WTC11 (cell line): ENCODE results near the gene RUBCN. TPM values are rescaled to one million over a fixed set of nuclear protein-coding genes. Genes with fewer than 3 reads are reported as not detected.

Experiments used
- CBFB ChIP-seq: sonication (generic); formaldehyde crosslinking; IDR thresholded peaks from 2 replicates; pipeline ENCODE4 v1.8.1; 2022; ENCODE audit warnings: mild to moderate bottlenecking, low read depth, missing genetic modification reagents
- CREM ChIP-seq: sonication (generic); formaldehyde crosslinking; IDR thresholded peaks from 2 replicates; pipeline ENCODE4 v1.8.1; 2022; ENCODE audit warnings: mild to moderate bottlenecking, missing genetic modification reagents, moderate library complexity
- E2F1 ChIP-seq: sonication (generic); formaldehyde crosslinking; IDR thresholded peaks from 2 replicates; pipeline ENCODE4 v1.8.0; 2022; ENCODE audit warnings: mild to moderate bottlenecking, missing genetic modification reagents
- ETV6 ChIP-seq: sonication (generic); formaldehyde crosslinking; IDR thresholded peaks from 2 replicates; pipeline ENCODE4 v1.8.1; 2022; ENCODE audit warnings: mild to moderate bottlenecking, missing genetic modification reagents
- FOXJ3 ChIP-seq: sonication (generic); formaldehyde crosslinking; IDR thresholded peaks from 2 replicates; pipeline ENCODE4 v1.9.0; 2021; ENCODE audit warnings: missing genetic modification reagents, mild to moderate bottlenecking, borderline replicate concordance
- FOXP1 ChIP-seq: sonication (generic); formaldehyde crosslinking; IDR thresholded peaks from 2 replicates; pipeline ENCODE4 v1.8.0; 2022; ENCODE audit warnings: missing genetic modification reagents, mild to moderate bottlenecking, moderate library complexity, borderline replicate concordance
- HMGA2 ChIP-seq: fragments of 250-450 bp; sonication (Bioruptor Pico); IDR thresholded peaks from 2 replicates; pipeline ENCODE4 v1.4.0; 2021; ENCODE audit warnings: mild to moderate bottlenecking, moderate library complexity
- IRF2 ChIP-seq: sonication (generic); formaldehyde crosslinking; IDR thresholded peaks from 2 replicates; pipeline ENCODE4 v1.8.0; 2022; ENCODE audit warnings: low read depth, missing genetic modification reagents, borderline replicate concordance
- KAT7 ChIP-seq: sonication (generic); formaldehyde crosslinking; IDR thresholded peaks from 2 replicates; pipeline ENCODE4 v1.8.1; 2023; ENCODE audit warnings: missing genetic modification reagents, mild to moderate bottlenecking, borderline replicate concordance
- NFATC4 ChIP-seq: fragments of 250-450 bp; sonication (Bioruptor Pico); IDR thresholded peaks from 2 replicates; pipeline ENCODE4 v1.9.0; 2021; ENCODE audit warnings: mild to moderate bottlenecking
- NFE2L1 ChIP-seq: sonication (generic); formaldehyde crosslinking; IDR thresholded peaks from 2 replicates; pipeline ENCODE4 v1.8.1; 2023; ENCODE audit warnings: missing genetic modification reagents
- PREB ChIP-seq: sonication (generic); formaldehyde crosslinking; IDR thresholded peaks from 2 replicates; pipeline ENCODE4 v1.8.1; 2022; ENCODE audit warnings: mild to moderate bottlenecking, missing genetic modification reagents, moderate library complexity, borderline replicate concordance
- PRRX2 ChIP-seq: fragments of 250-450 bp; sonication (Bioruptor Pico); IDR thresholded peaks from 2 replicates; pipeline ENCODE4 v1.8.0; 2021; ENCODE audit warnings: mild to moderate bottlenecking
- RORB ChIP-seq: fragments of 250-450 bp; sonication (Bioruptor Pico); IDR thresholded peaks from 2 replicates; pipeline ENCODE4 v1.9.0; 2021; ENCODE audit warnings: mild to moderate bottlenecking
- TEAD4 ChIP-seq: sonication (generic); formaldehyde crosslinking; IDR thresholded peaks from 2 replicates; pipeline ENCODE4 v1.8.0; 2022; ENCODE audit warnings: mild to moderate bottlenecking, missing genetic modification reagents
- ZNF138 ChIP-seq: sonication (generic); formaldehyde crosslinking; conservative IDR thresholded peaks from 2 replicates; pipeline ENCODE4 v1.8.1; 2022; ENCODE audit warnings: mild to moderate bottlenecking, moderate library complexity, missing genetic modification reagents
- ZNF317 ChIP-seq: sonication (generic); formaldehyde crosslinking; IDR thresholded peaks from 2 replicates; pipeline ENCODE4 v1.8.1; 2023; ENCODE audit warnings: low read depth, mild to moderate bottlenecking, moderate library complexity, missing genetic modification reagents, borderline replicate concordance
- ZNF416 ChIP-seq: fragments of 250-450 bp; sonication (Bioruptor Pico); IDR thresholded peaks from 2 replicates; pipeline ENCODE4 v1.9.0; 2021; ENCODE audit warnings: mild to moderate bottlenecking, inconsistent platforms
- ZNF423 ChIP-seq: fragments of 250-450 bp; sonication (Bioruptor Pico); IDR thresholded peaks from 2 replicates; pipeline ENCODE4 v2.1.2; 2022; ENCODE audit warnings: mild to moderate bottlenecking, moderate library complexity
- total RNA-seq: library from RNA; stranded (reverse); gene quantifications from 3 replicates; pipeline ENCODE4 v1.2.3, GENCODE V29; 2021
- TF ChIP-seq, protein P1 (sequence below): sonication (generic); formaldehyde crosslinking; IDR thresholded peaks from 2 replicates; pipeline ENCODE4 v1.8.1; 2022; ENCODE audit warnings: missing genetic modification reagents, borderline replicate concordance
- TF ChIP-seq, protein P2 (sequence below): sonication (generic); formaldehyde crosslinking; IDR thresholded peaks from 2 replicates; pipeline ENCODE4 v1.8.0; 2023; ENCODE audit warnings: missing genetic modification reagents
- TF ChIP-seq, protein P3 (sequence below): sonication (generic); formaldehyde crosslinking; conservative IDR thresholded peaks from 2 replicates; pipeline ENCODE4 v1.8.1; 2023; ENCODE audit warnings: mild to moderate bottlenecking, low read depth, missing genetic modification reagents, moderate library complexity
- TF ChIP-seq, protein P4 (sequence below): fragments of 250-450 bp; sonication (Bioruptor Pico); IDR thresholded peaks from 2 replicates; pipeline ENCODE4 v1.9.0; 2021; ENCODE audit warnings: mild to moderate bottlenecking, borderline replicate concordance

RUBCN gene
- total RNA-seq, 1 experiment from 2014 or later: 22.9 TPM

GRCh38 chr3:197749601-197750395 is 13.1 kb upstream of the RUBCN start, which contains the start of gene FYTTD1 (continued):
- TF ChIP-seq FOXJ3 (CRISPR knock-in tag) (no peak), NFATC4 (CRISPR knock-in tag) (no peak), E2F1 (CRISPR knock-in tag) (no peak), ETV6 (CRISPR knock-in tag) (peak; percentile 57; the same call in 1 of the 2 replicates), HMGA2 (CRISPR knock-in tag) (no peak), TEAD4 (CRISPR knock-in tag) (no peak), CBFB (CRISPR knock-in tag) (no peak), IRF2 (no peak), CREM (0 out of 2 replicates have a peak, but pooled peaks have one; percentile 18), ZNF423 (CRISPR knock-in tag) (no peak), KAT7 (CRISPR knock-in tag) (no peak), RORB (CRISPR knock-in tag) (no peak), PREB (no peak), PRRX2 (CRISPR knock-in tag) (no peak), ZNF416 (CRISPR knock-in tag) (no peak), NFE2L1 (CRISPR knock-in tag) (0 out of 2 replicates have a peak, but pooled peaks have one; percentile 7), ZNF138 (CRISPR knock-in tag) (no peak), FOXP1 (CRISPR knock-in tag) (peak; percentile 76; the same call in 1 of the 2 replicates), ZNF317 (CRISPR knock-in tag) (no peak)
- TF ChIP-seq, protein P1, sequence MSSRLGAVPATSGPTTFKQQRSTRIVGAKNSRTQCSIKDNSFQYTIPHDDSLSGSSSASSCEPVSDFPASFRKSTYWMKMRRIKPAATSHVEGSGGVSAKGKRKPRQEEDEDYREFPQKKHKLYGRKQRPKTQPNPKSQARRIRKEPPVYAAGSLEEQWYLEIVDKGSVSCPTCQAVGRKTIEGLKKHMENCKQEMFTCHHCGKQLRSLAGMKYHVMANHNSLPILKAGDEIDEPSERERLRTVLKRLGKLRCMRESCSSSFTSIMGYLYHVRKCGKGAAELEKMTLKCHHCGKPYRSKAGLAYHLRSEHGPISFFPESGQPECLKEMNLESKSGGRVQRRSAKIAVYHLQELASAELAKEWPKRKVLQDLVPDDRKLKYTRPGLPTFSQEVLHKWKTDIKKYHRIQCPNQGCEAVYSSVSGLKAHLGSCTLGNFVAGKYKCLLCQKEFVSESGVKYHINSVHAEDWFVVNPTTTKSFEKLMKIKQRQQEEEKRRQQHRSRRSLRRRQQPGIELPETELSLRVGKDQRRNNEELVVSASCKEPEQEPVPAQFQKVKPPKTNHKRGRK (CRISPR knock-in tag): no peak
- TF ChIP-seq, protein P2, sequence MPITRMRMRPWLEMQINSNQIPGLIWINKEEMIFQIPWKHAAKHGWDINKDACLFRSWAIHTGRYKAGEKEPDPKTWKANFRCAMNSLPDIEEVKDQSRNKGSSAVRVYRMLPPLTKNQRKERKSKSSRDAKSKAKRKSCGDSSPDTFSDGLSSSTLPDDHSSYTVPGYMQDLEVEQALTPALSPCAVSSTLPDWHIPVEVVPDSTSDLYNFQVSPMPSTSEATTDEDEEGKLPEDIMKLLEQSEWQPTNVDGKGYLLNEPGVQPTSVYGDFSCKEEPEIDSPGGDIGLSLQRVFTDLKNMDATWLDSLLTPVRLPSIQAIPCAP (CRISPR knock-in tag): no peak
- TF ChIP-seq, protein P3, sequence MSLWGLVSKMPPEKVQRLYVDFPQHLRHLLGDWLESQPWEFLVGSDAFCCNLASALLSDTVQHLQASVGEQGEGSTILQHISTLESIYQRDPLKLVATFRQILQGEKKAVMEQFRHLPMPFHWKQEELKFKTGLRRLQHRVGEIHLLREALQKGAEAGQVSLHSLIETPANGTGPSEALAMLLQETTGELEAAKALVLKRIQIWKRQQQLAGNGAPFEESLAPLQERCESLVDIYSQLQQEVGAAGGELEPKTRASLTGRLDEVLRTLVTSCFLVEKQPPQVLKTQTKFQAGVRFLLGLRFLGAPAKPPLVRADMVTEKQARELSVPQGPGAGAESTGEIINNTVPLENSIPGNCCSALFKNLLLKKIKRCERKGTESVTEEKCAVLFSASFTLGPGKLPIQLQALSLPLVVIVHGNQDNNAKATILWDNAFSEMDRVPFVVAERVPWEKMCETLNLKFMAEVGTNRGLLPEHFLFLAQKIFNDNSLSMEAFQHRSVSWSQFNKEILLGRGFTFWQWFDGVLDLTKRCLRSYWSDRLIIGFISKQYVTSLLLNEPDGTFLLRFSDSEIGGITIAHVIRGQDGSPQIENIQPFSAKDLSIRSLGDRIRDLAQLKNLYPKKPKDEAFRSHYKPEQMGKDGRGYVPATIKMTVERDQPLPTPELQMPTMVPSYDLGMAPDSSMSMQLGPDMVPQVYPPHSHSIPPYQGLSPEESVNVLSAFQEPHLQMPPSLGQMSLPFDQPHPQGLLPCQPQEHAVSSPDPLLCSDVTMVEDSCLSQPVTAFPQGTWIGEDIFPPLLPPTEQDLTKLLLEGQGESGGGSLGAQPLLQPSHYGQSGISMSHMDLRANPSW (CRISPR knock-in tag): no peak
- TF ChIP-seq, protein P4, sequence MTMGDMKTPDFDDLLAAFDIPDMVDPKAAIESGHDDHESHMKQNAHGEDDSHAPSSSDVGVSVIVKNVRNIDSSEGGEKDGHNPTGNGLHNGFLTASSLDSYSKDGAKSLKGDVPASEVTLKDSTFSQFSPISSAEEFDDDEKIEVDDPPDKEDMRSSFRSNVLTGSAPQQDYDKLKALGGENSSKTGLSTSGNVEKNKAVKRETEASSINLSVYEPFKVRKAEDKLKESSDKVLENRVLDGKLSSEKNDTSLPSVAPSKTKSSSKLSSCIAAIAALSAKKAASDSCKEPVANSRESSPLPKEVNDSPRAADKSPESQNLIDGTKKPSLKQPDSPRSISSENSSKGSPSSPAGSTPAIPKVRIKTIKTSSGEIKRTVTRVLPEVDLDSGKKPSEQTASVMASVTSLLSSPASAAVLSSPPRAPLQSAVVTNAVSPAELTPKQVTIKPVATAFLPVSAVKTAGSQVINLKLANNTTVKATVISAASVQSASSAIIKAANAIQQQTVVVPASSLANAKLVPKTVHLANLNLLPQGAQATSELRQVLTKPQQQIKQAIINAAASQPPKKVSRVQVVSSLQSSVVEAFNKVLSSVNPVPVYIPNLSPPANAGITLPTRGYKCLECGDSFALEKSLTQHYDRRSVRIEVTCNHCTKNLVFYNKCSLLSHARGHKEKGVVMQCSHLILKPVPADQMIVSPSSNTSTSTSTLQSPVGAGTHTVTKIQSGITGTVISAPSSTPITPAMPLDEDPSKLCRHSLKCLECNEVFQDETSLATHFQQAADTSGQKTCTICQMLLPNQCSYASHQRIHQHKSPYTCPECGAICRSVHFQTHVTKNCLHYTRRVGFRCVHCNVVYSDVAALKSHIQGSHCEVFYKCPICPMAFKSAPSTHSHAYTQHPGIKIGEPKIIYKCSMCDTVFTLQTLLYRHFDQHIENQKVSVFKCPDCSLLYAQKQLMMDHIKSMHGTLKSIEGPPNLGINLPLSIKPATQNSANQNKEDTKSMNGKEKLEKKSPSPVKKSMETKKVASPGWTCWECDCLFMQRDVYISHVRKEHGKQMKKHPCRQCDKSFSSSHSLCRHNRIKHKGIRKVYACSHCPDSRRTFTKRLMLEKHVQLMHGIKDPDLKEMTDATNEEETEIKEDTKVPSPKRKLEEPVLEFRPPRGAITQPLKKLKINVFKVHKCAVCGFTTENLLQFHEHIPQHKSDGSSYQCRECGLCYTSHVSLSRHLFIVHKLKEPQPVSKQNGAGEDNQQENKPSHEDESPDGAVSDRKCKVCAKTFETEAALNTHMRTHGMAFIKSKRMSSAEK (CRISPR knock-in tag): no peak
